ENCODE measurements around the gene B3GALNT2. TPM values are rescaled to one million over a fixed set of nuclear protein-coding genes. Genes with fewer than 3 reads are reported as not detected.

Gene B3GALNT2
- total and polyA plus RNA-seq, 2 of the 8 experiments (the other 6 are each of a cell fraction or from before 2014, with no cell fraction given) = 15.4 to 39.4 TPM

- Histone ChIP-seq H2BK15ac (ENCODE audit: low read length) (no peak overlapping the region), H3K36me3 (ENCODE audit: control insufficient read depth in 2 of 4, insufficient read depth in 4 of 4, low read length in 3 of 4) (peaks cover 4 to 30% (median 12%) of the 10 kb centered on the region in 4 experiments; a peak in 7 of 8 replicates), H3K4me2 (ENCODE audit: insufficient read depth in 1 of 2, low read depth in 2 of 2, low read length in 2 of 2) (no peak overlapping the region), H3K79me2 (ENCODE audit: control insufficient read depth in 1 of 2, insufficient read depth in 2 of 2, low read length in 2 of 2) (peaks cover 2 to 45% of the 10 kb centered on the region in 2 experiments), H3K79me1 (ENCODE audit: low read depth, low read length) (no peaks in the 10 kb centered on the region), H3K14ac (ENCODE audit: insufficient read length) (no peak overlapping the region), H2BK5ac (ENCODE audit: low read depth, low read length) (no peak overlapping the region), H3K27ac (ENCODE audit: low read depth, low read length) (no peak overlapping the region), H4K20me1 (replicated peaks in 1 of 2; ENCODE audit: control insufficient read depth in 1 of 2, insufficient read depth in 2 of 2, low read length in 2 of 2) (peaks cover 0 to 6% of the 10 kb centered on the region in 2 experiments), H4K91ac (replicated peaks; ENCODE audit: insufficient read length, low read length) (no peak overlapping the region), H3K4me3 (ENCODE audit: extremely low read depth in 1 of 4, insufficient read depth in 2 of 4, low read depth in 3 of 4, low read length in 4 of 4) (no peak overlapping the region), H3K56ac (replicated peaks; ENCODE audit: insufficient read length, low read depth, low read length) (no peak overlapping the region), H2BK12ac (ENCODE audit: low read depth, low read length) (no peak overlapping the region), H4K5ac (ENCODE audit: insufficient read length, low read depth, low read length) (no peak overlapping the region), H3K9ac (replicated peaks in 1 of 4; ENCODE audit: extremely low read depth in 1 of 4, low read depth in 3 of 4, low read length in 3 of 4) (no peak overlapping the region), H3K27me3 (replicated peaks in 1 of 4; ENCODE audit: control insufficient read depth in 3 of 4, extremely low read depth in 1 of 4, insufficient read depth in 3 of 4, low read length in 3 of 4) (no peaks in the 10 kb centered on the region), H2BK20ac (ENCODE audit: low read length) (no peak overlapping the region), H2BK120ac (replicated peaks; ENCODE audit: low read depth, low read length) (no peak overlapping the region), H3K23ac (ENCODE audit: insufficient read length) (no peak overlapping the region), H2AFZ (ENCODE audit: low read length) (no peak overlapping the region), H3K18ac (ENCODE audit: extremely low read depth, low read length) (no peak overlapping the region), H2AK5ac (ENCODE audit: low read depth, low read length) (no peak overlapping the region), H3K9me3 (ENCODE audit: insufficient read depth in 2 of 2, low read depth in 1 of 2, low read length in 1 of 2) (no peaks in the 10 kb centered on the region), H3K4me1 (replicated peaks in 1 of 4; ENCODE audit: control insufficient read depth in 3 of 4, insufficient read depth in 4 of 4, low read length in 3 of 4) (no peaks in the 10 kb centered on the region), H3K23me2 (ENCODE audit: low read depth, low read length) (no peaks in the 10 kb centered on the region), H4K8ac (ENCODE audit: extremely low read depth, insufficient read depth, low read length) (no peak overlapping the region), H3K4ac (replicated peaks; ENCODE audit: insufficient read length, low read depth, low read length) (no peak overlapping the region)
- FAIRE-seq (no peak), DNase-seq (ENCODE audit: low read depth in 1 of 2, low spot score in 2 of 2) (no peak)
- POLR2A ChIA-PET (ENCODE audit: partially characterized antibody) = interaction anchor here (0.6 kb wide), 1 partner anchor 366 kb away, joined by 3 read pairs; no protein-coding TSS in a partner anchor
- WGBS, 2 experiments (ENCODE audit: extremely low coverage in 1 of 2, insufficient coverage in 1 of 2, insufficient read length in 1 of 2, insufficient replicate concordance in 2 of 2, low coverage in 1 of 2, low lambda C conversion rate in 2 of 2, missing lambda C conversion rate in 1 of 2) = 80% methylated on average over 2 of the region's 2 CpGs; no CpG with 5 or more reads in 1 of the 2 experiments
- CTCF ChIA-PET (ENCODE audit: partially characterized antibody) = interaction anchor here (0.6 to 2.6 kb wide), 4 partner anchors 9 to 371 kb away, joined by 3 to 9 read pairs (median 6); partner anchors contain the start of genes B3GALNT2 and LYST
- TF ChIP-seq NRF1 (IDR thresholded peaks at IDR 0.05; ENCODE audit: low read depth, low read length) (no peak), ATF2 (IDR thresholded peaks at IDR 0.05; ENCODE audit: low read length) (no peak), HDAC6 (IDR thresholded peaks at IDR 0.05; ENCODE audit: low read depth, low read length) (no peak), TEAD4 (IDR thresholded peaks at IDR 0.05; ENCODE audit: low read depth, low read length) (no peak), EGR1 (IDR thresholded peaks at IDR 0.05; ENCODE audit: borderline replicate concordance, low read depth, low read length) (no peak), NANOG (IDR thresholded peaks at IDR 0.05; ENCODE audit: insufficient read depth, low read depth, low read length, poor library complexity, severe bottlenecking) (no peak), JUND (IDR thresholded peaks at IDR 0.05; ENCODE audit: low read length) (no peak), RAD21 (IDR thresholded peaks at IDR 0.05 in 1 of 2, conservative IDR thresholded peaks at IDR 0.05 in 1 of 2; ENCODE audit: low read depth in 2 of 2, low read length in 2 of 2) (no peak), MAX (IDR thresholded peaks at IDR 0.05) (no peak), PHF8 (conservative IDR thresholded peaks at IDR 0.05; ENCODE audit: low read depth, low read length) (no peak), YY1 (IDR thresholded peaks at IDR 0.05; ENCODE audit: low read depth, low read length) (no peak), CBX8 (IDR thresholded peaks at IDR 0.05; ENCODE audit: borderline replicate concordance, low read depth, low read length) (no peak)
Measured at GRCh38 chr1:235495551-235495950, 8.7 kb downstream of the B3GALNT2 start.

Data from H1 (cell line).